Stimulated activated CD4-positive, alpha-beta T cell treated with anti-CD3 and anti-CD28 coated beads, Interleukin-12 subunit alpha, Interleukin-12 subunit beta, amount 100 ng/mL, for 24 hours (primary cell): ENCODE data around the gene TMEM154.

Experiments used
- DNase-seq, 2 experiments: peaks; one replicate each; pipeline ENCODE4 v3.0.0-alpha.2; 2020; ENCODE audit warnings: low read depth in 2 of 2

TMEM154 gene

GRCh38 chr4:152629908-152630307 is 49.9 kb downstream of the TMEM154 start:
- DNase-seq = no peak

DNA sequence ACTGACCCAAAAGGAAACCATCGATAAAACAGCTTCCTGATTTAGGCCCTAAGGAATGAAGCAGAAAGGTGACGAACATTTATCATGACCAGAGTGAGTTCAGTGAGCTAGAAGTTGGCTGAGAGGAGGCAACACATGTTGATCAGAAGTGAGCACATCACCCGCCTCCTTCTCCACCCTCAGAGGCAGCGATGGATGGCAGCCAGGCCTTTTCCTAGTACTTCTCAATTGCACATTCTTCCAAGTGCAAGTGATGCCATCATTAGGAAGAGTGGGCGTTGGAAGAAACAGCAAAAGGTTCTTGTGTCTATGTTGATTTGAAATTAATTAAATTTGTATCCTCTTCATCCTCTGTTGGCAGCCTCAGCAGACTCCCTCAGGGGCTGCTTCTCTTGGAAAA is 51.7 kb downstream of the TMEM154 start:
- DNase-seq = no peak

GRCh38 chr4:152626790-152627189 is 53.0 kb downstream of the TMEM154 start:
- no peak for DNase-seq

DNA sequence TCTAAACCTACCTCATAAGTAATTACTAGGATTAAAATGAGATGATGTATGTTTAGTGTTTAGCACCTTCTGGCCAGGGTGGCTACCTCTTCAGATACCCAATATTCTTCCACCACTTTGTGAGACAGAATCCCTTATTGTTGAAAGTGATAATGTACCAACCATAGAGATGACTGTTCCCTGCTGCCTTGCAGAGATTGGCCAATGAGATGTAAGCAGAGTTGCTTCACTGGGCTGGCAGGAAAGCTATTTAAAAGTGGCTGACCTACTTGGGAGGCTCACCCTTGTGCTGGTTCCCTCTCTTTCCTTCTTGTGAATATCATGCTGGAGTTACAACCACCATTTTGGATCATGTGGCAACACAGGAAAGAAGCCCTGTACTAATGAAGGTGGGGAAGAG is 58.9 kb downstream of the TMEM154 start:
- DNase-seq = no peak

DNA sequence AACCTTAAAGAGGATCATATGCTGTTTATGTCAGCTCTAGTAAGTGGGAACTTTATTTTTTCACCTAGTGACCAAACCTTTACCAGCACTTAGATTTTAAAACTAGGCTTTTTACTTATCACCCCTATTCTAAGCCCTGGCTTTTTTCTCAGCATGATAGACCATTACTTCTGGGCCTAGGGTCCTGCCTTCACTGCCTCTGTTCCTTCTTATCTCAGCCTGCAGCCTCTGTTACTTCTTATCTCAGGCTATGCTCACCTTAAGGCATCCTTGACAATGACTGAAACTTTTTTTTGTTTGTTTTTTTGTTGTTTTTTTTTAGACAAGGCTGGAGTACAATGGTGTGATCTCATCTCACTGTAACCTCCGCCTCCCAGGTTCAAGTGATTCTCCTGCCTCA is 59.6 kb downstream of the TMEM154 start:
- DNase-seq = no peak

DNA sequence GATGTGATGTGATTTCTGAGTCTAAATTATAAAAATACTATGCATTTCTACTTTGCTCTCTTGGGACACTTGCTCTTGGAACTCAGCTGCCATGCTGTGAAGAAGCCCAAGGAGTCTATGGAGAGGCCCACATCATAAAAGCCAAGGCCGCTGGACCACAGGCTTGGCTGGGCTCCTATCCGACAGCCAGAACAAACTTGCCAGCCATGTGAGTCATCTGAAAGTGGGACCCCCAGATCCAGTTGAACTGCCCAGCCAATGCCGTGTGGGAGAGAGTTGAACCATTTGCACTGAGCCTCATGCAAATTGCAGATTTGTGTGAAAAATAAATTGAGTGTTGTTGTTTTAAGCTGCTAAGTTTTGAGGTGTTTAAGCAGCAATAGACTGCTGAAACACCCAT is 60.2 kb downstream of the TMEM154 start:
- no peak for DNase-seq

GRCh38 chr4:152618971-152619370 is 60.8 kb downstream of the TMEM154 start:
- no peak for DNase-seq

GRCh38 chr4:152616804-152617203 is 63.0 kb downstream of the TMEM154 start:
- DNase-seq = no peak

GRCh38 chr4:152613841-152614721 is 65.7 kb downstream of the TMEM154 start:
- DNase-seq = no peak

- DNase-seq = no peak
Observed at GRCh38 chr4:152613351-152613750, 66.4 kb downstream of the TMEM154 start.

GRCh38 chr4:152610131-152610530 is 69.7 kb downstream of the TMEM154 start:
- DNase-seq = no peak

GRCh38 chr4:152609481-152609880 is 70.3 kb downstream of the TMEM154 start:
- no peak for DNase-seq

DNA sequence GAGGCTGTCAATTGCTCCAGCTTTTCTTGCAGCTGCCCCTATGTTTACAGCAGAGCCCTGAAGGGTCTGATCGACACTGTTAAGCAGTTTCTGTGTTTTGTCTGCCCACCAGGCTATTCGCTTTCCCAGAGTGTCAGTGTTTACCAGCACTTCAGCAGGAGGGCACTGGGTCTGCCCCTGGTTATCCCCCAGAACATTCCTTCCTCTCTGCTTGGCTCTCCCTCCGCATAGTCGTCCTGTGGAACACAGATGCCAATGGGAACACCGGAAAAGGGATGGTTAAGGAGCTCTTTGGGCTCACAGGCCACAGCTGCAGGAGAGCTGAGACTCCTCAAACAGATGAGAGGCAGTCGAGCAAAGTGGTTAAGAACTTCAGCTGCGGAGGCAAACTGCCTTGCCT is 72.6 kb downstream of the TMEM154 start:
- DNase-seq = no peak

GRCh38 chr4:152606753-152607152 is 73.0 kb downstream of the TMEM154 start:
- no peak for DNase-seq

DNA sequence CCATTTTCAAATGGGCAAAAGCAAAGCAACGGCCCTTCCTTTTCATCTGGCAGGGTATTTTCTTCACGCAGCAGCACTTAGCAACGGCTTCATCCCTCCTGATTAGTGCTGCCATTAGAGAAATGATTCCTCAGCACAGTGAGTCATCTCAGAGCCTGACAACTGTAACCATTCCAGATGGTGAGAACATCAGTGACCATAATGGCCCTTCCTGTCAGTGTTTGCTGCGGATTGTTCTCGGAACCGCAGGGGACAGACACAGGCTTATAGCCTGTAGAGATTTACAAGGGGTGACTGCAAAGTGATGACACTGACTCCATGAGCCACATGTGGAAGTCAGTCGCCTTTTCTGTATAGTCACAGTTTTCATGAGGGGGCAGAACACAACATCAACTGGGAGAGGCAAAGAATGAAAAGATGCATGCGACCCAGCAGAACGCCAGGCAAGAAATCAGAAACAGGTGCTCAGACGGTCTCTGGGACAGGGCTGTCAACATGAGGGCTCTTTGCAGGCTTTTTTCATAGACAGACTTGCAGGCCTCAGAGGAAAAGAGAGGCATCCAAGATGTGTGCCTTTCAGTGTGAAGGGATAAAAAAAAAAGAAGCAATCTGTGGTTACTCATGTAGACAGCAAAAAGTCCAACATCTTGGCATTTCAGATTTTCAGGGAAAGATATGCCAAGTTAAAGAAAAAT is 74.0 kb downstream of the TMEM154 start:
- no peak for DNase-seq

GRCh38 chr4:152605031-152605430 is 74.8 kb downstream of the TMEM154 start:
- no peak for DNase-seq

- DNase-seq = no peak
Observed at GRCh38 chr4:152601156-152601555, 78.6 kb downstream of the TMEM154 start.

DNA sequence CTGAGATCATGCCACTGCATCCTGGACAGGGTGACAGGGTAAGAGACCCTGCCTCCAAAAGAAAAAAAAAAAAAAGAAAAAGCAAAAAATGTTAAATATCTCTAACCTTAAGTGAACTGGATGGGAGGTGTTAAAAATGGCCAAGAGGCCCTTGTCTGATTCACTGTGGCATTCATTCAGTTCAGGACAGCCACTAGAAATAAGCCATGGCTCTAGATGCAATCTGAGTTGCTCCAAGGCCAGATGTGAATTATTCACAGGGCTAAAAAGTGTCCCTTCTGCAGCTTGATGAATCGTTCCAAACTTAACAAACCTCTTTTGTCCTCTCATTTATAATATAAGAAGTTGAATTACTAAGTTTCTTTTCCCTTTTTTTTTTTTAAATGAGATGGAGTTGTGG is 80.2 kb downstream of the TMEM154 start:
- no peak for DNase-seq

GRCh38 chr4:152599095-152599494 is 80.7 kb downstream of the TMEM154 start:
- DNase-seq = no peak

DNA sequence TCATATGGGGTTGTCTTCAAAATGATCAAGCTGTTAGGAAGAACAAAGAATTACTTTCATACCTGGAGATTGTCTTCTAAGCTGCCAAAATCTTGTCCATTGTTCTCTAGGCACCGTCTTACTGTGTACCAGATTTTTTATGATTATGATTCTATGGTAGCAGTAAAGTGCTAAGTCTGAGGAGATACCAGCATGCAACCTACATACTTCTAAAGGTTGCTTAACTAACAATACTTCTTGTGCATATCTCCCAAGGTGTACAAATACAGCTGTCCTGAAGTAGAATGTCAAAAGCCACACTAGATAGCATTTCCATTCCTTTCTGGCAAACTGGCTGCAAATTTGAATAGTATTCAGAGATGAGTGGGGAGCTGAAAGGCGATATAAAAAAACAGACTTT is 81.3 kb downstream of the TMEM154 start:
- DNase-seq = no peak

DNA sequence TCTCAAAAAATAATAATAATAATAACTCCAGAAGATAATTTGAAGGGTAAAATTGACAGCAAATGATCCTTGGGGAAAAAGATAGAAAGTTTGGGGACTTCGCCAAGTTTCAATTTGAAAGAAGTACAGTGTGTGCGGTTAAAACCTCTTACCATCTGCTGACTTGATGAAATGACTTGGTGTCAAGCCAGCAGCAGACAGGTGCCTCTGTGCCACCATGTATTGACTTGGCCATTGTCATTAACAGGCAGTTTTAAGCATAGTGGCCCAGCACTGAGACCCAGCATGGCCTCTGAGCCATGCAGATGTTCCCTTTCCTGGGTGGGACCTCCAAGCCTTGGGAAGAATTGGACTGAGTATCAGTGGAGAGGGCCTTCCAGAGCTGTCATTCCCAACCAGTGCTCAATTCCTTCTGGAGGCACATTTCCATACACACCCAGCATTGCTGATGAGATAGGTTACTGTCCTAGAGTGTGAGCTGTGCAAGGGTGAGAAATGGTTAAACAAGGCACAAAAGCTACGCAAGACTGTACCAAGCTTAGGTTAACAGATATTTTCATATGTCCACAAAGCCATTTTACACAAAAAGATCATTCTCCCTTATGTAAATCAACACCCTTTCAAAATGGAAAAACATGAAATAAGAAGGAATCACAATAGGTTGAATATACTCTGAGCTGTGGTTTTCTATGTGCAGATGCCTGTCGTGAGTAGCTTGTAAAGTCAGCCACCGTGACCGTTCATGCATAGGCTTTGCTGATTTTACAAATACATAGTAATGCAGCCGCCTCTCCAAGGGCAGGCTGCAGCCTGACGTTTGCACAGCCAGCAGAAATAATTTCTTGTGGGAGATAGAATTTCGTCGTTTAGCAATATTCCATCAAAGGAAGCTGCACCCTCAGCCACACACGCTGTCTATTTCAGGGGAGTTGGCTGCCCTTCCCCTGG is 84.5 kb downstream of the TMEM154 start:
- DNase-seq = no peak

DNA sequence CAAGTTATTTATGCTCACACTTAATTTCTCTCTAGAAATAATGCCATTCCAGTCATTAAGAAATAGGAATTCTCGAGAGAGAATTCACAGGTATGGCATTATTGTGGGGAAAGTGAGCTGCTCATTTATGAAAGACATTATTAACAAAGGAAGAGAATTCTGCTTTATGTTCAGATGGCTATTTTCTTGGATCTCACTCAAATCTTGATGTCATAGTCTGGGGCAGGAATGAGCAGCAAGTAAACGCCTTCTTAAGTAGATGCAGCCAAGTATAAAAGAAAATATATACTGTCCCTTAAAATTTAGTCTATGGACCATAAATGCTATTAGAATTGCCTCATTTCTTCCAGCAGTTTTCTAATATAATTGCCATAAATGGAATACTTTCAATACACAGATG is 85.7 kb downstream of the TMEM154 start:
- no peak for DNase-seq
